ENCODE measurements around the gene FAM50A.
A peak's percentile ranks its signal among the peaks of the same experiment; 100 is the strongest.

The FAM50A gene

DNA sequence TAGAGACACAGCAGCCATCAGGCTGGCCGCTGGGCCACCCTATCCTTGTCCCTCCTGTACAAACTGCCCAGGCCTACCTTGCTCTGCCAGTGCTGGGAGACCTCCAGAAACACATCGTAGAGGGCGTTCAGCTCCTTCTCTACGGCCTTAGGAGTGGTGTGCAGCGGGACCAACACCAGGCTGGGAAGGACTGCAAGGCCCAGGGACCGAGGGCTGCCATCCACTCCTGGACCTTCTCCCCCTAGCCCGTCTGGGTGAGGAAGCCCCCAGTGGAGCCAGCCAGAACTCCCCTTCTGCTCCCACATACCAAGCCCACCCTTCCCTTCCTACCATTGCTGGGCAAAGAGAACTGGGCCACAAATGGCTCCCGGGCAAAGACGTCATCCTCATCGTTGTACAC is 40.7 kb upstream of the FAM50A start:
- TF ChIP-seq, protein P1, sequence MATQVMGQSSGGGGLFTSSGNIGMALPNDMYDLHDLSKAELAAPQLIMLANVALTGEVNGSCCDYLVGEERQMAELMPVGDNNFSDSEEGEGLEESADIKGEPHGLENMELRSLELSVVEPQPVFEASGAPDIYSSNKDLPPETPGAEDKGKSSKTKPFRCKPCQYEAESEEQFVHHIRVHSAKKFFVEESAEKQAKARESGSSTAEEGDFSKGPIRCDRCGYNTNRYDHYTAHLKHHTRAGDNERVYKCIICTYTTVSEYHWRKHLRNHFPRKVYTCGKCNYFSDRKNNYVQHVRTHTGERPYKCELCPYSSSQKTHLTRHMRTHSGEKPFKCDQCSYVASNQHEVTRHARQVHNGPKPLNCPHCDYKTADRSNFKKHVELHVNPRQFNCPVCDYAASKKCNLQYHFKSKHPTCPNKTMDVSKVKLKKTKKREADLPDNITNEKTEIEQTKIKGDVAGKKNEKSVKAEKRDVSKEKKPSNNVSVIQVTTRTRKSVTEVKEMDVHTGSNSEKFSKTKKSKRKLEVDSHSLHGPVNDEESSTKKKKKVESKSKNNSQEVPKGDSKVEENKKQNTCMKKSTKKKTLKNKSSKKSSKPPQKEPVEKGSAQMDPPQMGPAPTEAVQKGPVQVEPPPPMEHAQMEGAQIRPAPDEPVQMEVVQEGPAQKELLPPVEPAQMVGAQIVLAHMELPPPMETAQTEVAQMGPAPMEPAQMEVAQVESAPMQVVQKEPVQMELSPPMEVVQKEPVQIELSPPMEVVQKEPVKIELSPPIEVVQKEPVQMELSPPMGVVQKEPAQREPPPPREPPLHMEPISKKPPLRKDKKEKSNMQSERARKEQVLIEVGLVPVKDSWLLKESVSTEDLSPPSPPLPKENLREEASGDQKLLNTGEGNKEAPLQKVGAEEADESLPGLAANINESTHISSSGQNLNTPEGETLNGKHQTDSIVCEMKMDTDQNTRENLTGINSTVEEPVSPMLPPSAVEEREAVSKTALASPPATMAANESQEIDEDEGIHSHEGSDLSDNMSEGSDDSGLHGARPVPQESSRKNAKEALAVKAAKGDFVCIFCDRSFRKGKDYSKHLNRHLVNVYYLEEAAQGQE (IDR thresholded peaks at IDR 0.05; ENCODE audit: insufficient read depth in 1 of 2, low read depth in 2 of 2, low read length in 2 of 2) = no peak
- TF ChIP-seq POLR2AphosphoS5 (IDR thresholded peaks at IDR 0.05; ENCODE audit: low read depth, low read length) = no peak
- no peak for TF ChIP-seq FOXP2 (optimal IDR thresholded peaks at IDR 0.05; ENCODE audit: borderline replicate concordance, extremely low read depth, extremely low read length, insufficient read depth)
- no peak for TF ChIP-seq SIN3A (IDR thresholded peaks at IDR 0.05; ENCODE audit: borderline replicate concordance, insufficient read depth, low read length)
- no peak for TF ChIP-seq TAF1 (IDR thresholded peaks at IDR 0.05; ENCODE audit: borderline replicate concordance, insufficient read depth, low read length)

DNA sequence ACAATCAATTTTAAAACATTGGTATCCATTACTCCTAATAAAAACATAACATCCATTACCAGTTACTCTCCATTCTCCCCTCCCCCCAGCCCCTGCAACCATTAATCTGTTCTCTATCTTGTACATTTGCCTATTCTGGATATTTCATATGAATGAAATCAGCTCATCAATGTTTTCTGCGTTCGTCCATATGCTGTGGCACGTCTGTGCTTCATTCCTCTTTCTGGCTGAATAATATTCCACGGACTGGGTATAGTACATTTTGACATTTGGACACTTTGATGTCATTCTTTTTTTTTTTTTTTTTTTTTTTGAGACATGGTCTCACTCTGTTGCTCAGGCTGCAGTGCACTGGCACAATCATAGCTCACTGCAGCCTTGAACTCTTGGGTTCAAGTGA is 40.1 kb upstream of the FAM50A start:
- TF ChIP-seq FOXP2 (optimal IDR thresholded peaks at IDR 0.05; ENCODE audit: borderline replicate concordance, extremely low read depth, extremely low read length, insufficient read depth) = no peak

DNA sequence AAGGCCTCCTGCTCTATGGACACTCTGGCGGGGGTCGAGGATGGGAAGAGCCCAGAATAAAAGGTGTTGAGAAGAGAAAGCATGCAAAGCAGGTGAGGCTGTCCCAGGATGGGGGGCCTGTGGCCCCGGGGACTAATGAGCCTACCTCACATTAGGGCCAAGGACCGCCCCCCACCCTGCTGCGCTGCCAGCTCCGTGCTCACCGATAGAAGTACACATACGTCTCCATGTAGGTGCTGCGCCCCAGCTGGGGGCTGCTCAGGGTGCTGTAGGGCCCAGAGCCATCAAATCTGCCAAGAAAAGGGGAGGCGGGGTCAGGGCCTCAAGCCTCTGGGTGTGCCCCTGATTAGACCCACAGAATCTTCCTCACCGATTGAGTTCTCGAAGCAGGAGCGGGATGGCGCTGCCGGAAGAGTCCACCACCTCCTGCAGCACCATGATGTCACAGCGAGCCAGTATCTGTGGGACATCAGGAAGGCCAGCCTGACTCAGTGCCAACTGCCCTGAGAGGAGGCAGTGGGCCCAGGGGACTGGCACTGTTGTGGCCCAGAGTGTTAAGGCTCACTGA is 39.2 kb upstream of the FAM50A start:
- TF ChIP-seq POLR2AphosphoS5 (IDR thresholded peaks at IDR 0.05; ENCODE audit: low read depth, low read length) (no peak), FOXP2 (optimal IDR thresholded peaks at IDR 0.05; ENCODE audit: borderline replicate concordance, extremely low read depth, extremely low read length, insufficient read depth) (no peak), SIN3A (IDR thresholded peaks at IDR 0.05; ENCODE audit: borderline replicate concordance, insufficient read depth, low read length) (no peak), TAF1 (IDR thresholded peaks at IDR 0.05; ENCODE audit: borderline replicate concordance, insufficient read depth, low read length) (no peak)
- TF ChIP-seq, protein P1 (IDR thresholded peaks at IDR 0.05; ENCODE audit: insufficient read depth in 1 of 2, low read depth in 2 of 2, low read length in 2 of 2) = no peak

DNA sequence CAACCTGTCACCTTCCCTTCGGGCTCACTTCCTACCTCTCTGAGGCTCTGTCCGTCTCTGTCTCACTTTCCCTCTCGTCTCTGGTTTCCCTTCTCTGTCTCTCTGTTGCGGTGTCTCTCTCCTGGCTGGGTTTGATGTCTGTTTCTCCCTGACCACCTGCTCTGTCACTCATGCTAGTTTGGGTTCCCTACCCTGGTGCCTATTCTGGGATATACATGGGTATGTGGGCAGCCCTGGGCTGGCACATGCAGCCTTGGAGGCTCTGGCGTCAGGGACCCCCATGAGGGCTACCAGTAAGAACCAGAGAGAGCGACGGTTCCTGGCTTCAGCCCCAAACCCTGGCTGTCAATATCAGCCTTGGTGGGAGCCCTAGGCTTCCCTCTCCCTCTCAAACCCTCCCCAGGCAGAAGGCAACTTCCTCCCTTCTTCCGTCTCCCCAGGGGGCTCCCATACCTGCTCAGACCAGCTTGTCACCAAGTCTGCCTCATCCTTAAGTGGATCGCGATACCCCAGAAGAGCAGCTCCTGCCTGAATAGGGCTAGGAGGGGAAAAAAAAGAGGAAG is 35.2 kb upstream of the FAM50A start:
- TF ChIP-seq FOXP2 (optimal IDR thresholded peaks at IDR 0.05; ENCODE audit: borderline replicate concordance, extremely low read depth, extremely low read length, insufficient read depth) (no peak), TAF1 (IDR thresholded peaks at IDR 0.05; ENCODE audit: borderline replicate concordance, insufficient read depth, low read length) (no peak), SIN3A (IDR thresholded peaks at IDR 0.05; ENCODE audit: borderline replicate concordance, insufficient read depth, low read length) (no peak), POLR2AphosphoS5 (IDR thresholded peaks at IDR 0.05; ENCODE audit: low read depth, low read length) (no peak)
- TF ChIP-seq, protein P1 (IDR thresholded peaks at IDR 0.05; ENCODE audit: insufficient read depth in 1 of 2, low read depth in 2 of 2, low read length in 2 of 2) = no peak

DNA sequence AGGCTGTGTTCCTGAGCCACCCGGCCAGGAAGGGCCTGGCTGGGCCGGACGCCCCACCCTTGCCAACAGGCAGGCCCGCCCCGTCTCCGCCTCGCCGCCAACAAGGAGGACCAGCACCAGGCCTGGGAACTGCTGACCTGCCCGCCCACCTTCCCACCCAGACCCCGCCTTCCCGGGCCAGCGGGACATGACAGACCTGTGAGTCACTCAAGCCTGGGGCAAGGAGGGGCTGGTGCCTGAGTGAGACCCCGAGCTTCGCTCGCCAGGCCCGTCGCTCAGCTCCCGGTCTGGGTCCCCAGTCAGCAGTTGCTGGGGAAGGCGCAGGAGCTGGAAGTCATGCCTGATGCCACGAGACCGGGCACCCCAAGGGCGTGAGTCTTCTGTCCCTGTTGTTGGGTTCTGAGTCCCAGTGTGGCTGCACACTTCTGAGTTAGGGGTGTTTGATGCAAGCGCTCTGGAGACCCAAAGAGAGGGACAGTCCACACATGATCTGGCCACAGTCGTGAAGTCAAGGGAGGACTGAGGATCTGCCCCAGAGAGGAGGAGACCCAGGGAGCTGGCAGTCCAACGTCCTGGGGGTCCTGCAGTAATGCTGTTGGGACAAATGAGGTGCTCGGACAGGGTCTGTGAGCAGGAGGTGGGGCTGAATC is 34.6 kb upstream of the FAM50A start, which contains the start of gene DNASE1L1:
Gene DNASE1L1, minus strand, starts transcription at position 33 of the 650 bp plus-strand sequence. CDS start 3,686 bp downstream, outside the sequence.
- TF ChIP-seq FOXP2 (optimal IDR thresholded peaks at IDR 0.05; ENCODE audit: borderline replicate concordance, extremely low read depth, extremely low read length, insufficient read depth) (no peak), TAF1 (IDR thresholded peaks at IDR 0.05; ENCODE audit: borderline replicate concordance, insufficient read depth, low read length) (0 out of 2 replicates have a peak, but pooled peaks have one; percentile 39), SIN3A (IDR thresholded peaks at IDR 0.05; ENCODE audit: borderline replicate concordance, insufficient read depth, low read length) (no peak), POLR2AphosphoS5 (IDR thresholded peaks at IDR 0.05; ENCODE audit: low read depth, low read length) (0 out of 2 replicates have a peak, but pooled peaks have one; percentile 30)
- TF ChIP-seq, protein P1 (IDR thresholded peaks at IDR 0.05; ENCODE audit: insufficient read depth in 1 of 2, low read depth in 2 of 2, low read length in 2 of 2) = no peak
